ENCODE measurements around the gene HAP1. TPM values are rescaled to one million over a fixed set of nuclear protein-coding genes. Genes with fewer than 3 reads are reported as not detected.

HAP1 gene
- total RNA-seq, 1 experiment from 2014 or later, result 11.6 TPM

DNA sequence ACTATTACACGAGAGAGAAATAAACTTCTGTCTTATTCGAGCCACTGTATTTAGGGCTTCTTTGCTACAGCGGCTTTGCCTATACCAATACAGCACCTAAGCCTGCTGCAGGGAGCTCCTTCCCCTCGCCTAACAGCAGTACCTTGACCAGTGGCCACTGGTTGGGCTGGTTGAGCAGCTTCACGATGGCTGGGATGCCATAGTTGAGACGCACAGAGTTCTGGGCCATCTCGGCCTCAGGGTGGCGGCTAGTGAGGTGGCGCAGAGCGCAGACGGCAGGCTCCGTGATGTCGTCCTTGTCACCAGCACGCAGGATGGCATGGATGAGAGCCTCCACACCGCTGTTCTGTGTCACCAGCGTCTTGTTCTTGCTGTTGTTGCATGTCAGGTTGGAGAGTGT, 28.4 kb upstream of the HAP1 start:
- Histone ChIP-seq H3K4me1 (ENCODE audit: control insufficient read depth, insufficient read depth, low read length) (no peaks in the 10 kb centered on the region), H3K4me3 (ENCODE audit: low read depth in 2 of 2, low read length in 2 of 2) (no peak overlapping the region), H3K9me3 (ENCODE audit: control insufficient read depth, insufficient read depth, low read depth, low read length) (no peaks in the 10 kb centered on the region), H3K27me3 (ENCODE audit: control insufficient read depth, insufficient read depth, low read length) (no peaks in the 10 kb centered on the region), H3K27ac (ENCODE audit: low read length) (no peak overlapping the region), H3K36me3 (ENCODE audit: control insufficient read depth, insufficient read depth, low read length) (peaks cover 13% of the 10 kb centered on the region)
- in situ Hi-C loops (cut with HindIII; ENCODE audit: low pct_unique_long_range_greater_than_20kb, low sequenced_read_pairs) (no loop called here), intact Hi-C loops (cut with micrococcal nuclease; ENCODE audit: unreplicated experiment) (no loop called here)
- TF ChIP-seq TCF7L2 (IDR thresholded peaks at IDR 0.05; ENCODE audit: low read depth, low read length) (no peak), SIN3A (IDR thresholded peaks at IDR 0.05; ENCODE audit: borderline replicate concordance, insufficient read depth, low read depth, low read length) (no peak), POLR2AphosphoS5 (IDR thresholded peaks at IDR 0.05; ENCODE audit: low read depth, low read length) (no peak), REST (IDR thresholded peaks at IDR 0.05; ENCODE audit: insufficient read depth in 1 of 2, low read depth in 2 of 2, low read length in 1 of 2) (no peak)
- TF ChIP-seq, protein P1, sequence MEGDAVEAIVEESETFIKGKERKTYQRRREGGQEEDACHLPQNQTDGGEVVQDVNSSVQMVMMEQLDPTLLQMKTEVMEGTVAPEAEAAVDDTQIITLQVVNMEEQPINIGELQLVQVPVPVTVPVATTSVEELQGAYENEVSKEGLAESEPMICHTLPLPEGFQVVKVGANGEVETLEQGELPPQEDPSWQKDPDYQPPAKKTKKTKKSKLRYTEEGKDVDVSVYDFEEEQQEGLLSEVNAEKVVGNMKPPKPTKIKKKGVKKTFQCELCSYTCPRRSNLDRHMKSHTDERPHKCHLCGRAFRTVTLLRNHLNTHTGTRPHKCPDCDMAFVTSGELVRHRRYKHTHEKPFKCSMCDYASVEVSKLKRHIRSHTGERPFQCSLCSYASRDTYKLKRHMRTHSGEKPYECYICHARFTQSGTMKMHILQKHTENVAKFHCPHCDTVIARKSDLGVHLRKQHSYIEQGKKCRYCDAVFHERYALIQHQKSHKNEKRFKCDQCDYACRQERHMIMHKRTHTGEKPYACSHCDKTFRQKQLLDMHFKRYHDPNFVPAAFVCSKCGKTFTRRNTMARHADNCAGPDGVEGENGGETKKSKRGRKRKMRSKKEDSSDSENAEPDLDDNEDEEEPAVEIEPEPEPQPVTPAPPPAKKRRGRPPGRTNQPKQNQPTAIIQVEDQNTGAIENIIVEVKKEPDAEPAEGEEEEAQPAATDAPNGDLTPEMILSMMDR (IDR thresholded peaks at IDR 0.05), result no peak
- CTCF ChIA-PET, result interaction anchor here (0.6 kb wide), 1 partner anchor 80 kb away, joined by 3 read pairs; no protein-coding TSS in a partner anchor
- ATAC-seq, result 0 out of 2 replicates have a peak, but pooled peaks have one; percentile 19
- no peak for DNase-seq (ENCODE audit: low read depth, low spot score)
- BruUV-seq (replicated peaks), result no TSS peak
- POLR2A ChIA-PET, result interaction anchor here (0.5 to 0.9 kb wide), 2 partner anchors 10 to 30 kb away, joined by 3 to 8 read pairs; no protein-coding TSS in a partner anchor

- no peaks in the 10 kb centered on the region for H3K9me3 ChIP-seq (ENCODE audit: control insufficient read depth, insufficient read depth, low read depth, low read length)
- intact Hi-C loops (cut with micrococcal nuclease; ENCODE audit: unreplicated experiment), result no loop called here
- peaks cover 15% of the 10 kb centered on the region for H3K36me3 ChIP-seq (ENCODE audit: control insufficient read depth, insufficient read depth, low read length)
- TF ChIP-seq POLR2AphosphoS5 (IDR thresholded peaks at IDR 0.05; ENCODE audit: low read depth, low read length) (no peak), TCF7L2 (IDR thresholded peaks at IDR 0.05; ENCODE audit: low read depth, low read length) (no peak), SIN3A (IDR thresholded peaks at IDR 0.05; ENCODE audit: borderline replicate concordance, insufficient read depth, low read depth, low read length) (no peak), REST (IDR thresholded peaks at IDR 0.05; ENCODE audit: insufficient read depth in 1 of 2, low read depth in 2 of 2, low read length in 1 of 2) (no peak)
- TF ChIP-seq, protein P1 (IDR thresholded peaks at IDR 0.05), result no peak
- ChIA-PET CTCF (no interaction called here), POLR2A (interaction anchor here (0.9 kb wide), 1 partner anchor 11 kb away, joined by 3 read pairs; no protein-coding TSS in a partner anchor)
- no peak overlapping the region for H3K27ac ChIP-seq (ENCODE audit: low read length)
- DNase-seq (ENCODE audit: low read depth, low spot score), result no peak
- no peak overlapping the region for H3K4me3 ChIP-seq (ENCODE audit: low read depth in 2 of 2, low read length in 2 of 2)
- in situ Hi-C loops (cut with HindIII; ENCODE audit: low pct_unique_long_range_greater_than_20kb, low sequenced_read_pairs), result no loop called here
- ATAC-seq, result no peak
- no peaks in the 10 kb centered on the region for H3K4me1 ChIP-seq (ENCODE audit: control insufficient read depth, insufficient read depth, low read length)
- no TSS peak for BruUV-seq (replicated peaks)
- H3K27me3 ChIP-seq (ENCODE audit: control insufficient read depth, insufficient read depth, low read length), result no peaks in the 10 kb centered on the region
These were observed 27.9 kb upstream of the HAP1 start for GRCh38 chr17:41762391-41762790.

Data from Panc1 (cell line).